Kidney tubule cell (primary cell): ENCODE results near the gene NANOS1.
A peak's percentile ranks its signal among the peaks of the same experiment; 100 is the strongest.

Experiments
- DNase-seq: peaks from one replicate; pipeline ENCODE4 v3.0.0-alpha.2; 2018; ENCODE audit warnings: low spot score

The NANOS1 gene

GRCh38 chr10:119060107-119060506 is 30.6 kb downstream of the NANOS1 start:
- DNase-seq, result no peak

GRCh38 chr10:119061352-119061751 is 31.8 kb downstream of the NANOS1 start:
- no peak for DNase-seq

- DNase-seq, result no peak
Observed at GRCh38 chr10:119061926-119062325, 32.4 kb downstream of the NANOS1 start.

GRCh38 chr10:119070395-119071165 is 41.1 kb downstream of the NANOS1 start:
- DNase-seq, result no peak

GRCh38 chr10:119073584-119073983 is 44.1 kb downstream of the NANOS1 start:
- DNase-seq, result no peak

- no peak for DNase-seq
Observed at GRCh38 chr10:119078422-119079179, 49.1 kb downstream of the NANOS1 start.

DNA sequence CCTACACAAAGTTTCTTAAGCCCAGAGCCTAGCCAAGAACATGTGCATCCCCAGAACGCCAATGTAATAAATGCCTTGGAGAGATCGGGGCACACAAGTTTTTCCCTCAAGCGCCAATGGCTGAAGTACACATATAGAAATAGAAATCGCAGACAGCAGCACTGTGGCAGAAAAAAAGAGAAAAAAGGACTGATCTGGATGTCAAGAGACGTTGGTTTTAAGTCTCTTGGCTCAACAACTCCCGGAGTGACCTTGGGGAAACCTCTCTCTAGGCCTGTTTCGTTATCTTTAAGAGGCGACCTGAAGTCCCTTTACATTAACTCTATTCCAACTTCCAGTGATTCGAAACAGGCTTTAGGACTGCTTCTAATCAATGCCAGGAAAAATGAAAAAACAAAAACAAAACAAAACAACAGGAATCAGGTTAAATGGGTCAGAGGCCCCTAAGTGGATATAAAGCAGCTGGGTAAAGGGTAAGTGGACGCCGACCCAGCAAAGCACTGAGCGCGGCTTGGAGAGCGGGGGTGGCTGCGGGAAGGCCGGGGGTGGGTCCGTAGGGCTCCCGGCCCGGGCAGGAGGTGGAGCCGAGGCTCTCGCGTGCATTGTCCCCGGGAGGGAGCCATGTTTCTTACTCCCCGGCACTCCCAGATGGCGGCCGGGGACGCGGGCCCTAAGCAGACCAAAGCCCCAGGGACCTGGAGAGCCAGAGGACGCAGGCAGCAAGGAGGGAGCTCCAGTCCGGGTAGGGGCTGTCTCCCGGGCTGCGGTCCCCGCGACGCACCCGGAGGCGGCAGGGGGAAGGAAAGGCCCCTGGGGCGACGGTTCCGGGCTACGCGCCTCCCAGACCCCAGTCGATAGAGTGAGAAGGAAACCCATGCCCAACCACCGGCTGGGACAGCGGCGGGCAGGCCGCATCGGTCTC is 50.3 kb downstream of the NANOS1 start:
- peak; percentile 81 for DNase-seq

DNA sequence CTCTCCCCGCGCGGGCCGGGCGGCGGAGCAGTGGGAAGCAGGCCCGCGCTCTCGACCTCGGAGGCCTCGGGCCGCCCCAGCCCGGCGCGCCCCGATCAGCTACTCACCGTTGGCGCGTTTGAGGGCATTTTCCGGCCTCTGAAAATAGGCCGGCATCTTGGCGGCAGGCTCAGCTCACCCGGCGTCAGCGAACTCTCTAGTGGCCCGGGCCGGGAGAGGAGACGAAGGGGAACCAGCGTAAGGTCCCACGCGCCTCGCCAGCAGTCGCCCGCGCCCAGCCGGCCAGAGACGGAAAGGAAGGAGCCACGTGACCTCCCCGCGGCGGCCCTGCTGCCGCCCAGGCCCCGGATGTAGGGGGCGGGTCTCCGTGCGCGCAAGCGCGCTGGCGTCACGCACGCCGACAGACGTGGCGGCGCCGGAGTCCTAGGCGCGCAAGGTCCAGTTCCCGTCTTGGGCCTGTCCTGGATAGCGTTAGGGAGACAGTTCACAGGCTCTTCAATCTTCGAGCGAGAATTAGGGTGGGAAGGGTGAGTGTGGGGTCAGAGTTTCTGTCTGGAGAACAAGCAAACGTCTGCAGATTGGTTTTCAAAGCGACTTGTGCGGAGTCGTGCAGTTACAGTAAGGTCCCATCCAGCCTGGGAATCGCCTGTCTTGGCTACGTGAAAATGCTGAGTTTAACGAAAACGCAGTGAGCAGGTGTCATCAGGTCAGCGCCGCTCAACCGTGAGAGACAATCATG is 51.2 kb downstream of the NANOS1 start, which contains the start of gene EIF3A:
TSS of gene EIF3A (minus strand) at position 297 of the 739 bp plus-strand sequence. CDS start at position 156, 141 bp downstream.
- peak; percentile 95 for DNase-seq
